Transverse colon (tissue), 4 donors: ENCODE measurements around the gene OPRM1. TPM values are rescaled to one million over a fixed set of nuclear protein-coding genes. Genes with fewer than 3 reads are reported as not detected.

Source experiments
- DNase-seq: peaks from one replicate; pipeline ENCODE4 v3.0.0-alpha.2; 2019
- H3K27ac ChIP-seq, 4 donors: fragments of 200-600 bp; sonication (generic); 2 replicates each; pipeline ENCODE4 v1.5.1; 2016 to 2018; ENCODE audit warnings: inconsistent platforms in 4 of 4
- H3K27me3 ChIP-seq: fragments of 200-600 bp; sonication (generic); 2 replicates; pipeline ENCODE4 v1.5.1; 2017; ENCODE audit warnings: inconsistent platforms
- H3K36me3 ChIP-seq, 4 donors: fragments of 200-600 bp; sonication (generic); 2 replicates each; pipeline ENCODE4 v1.5.1; 2017 to 2019; ENCODE audit warnings: inconsistent platforms in 4 of 4
- H3K4me1 ChIP-seq, 4 donors: fragments of 200-600 bp; sonication (generic); 2 replicates each; pipeline ENCODE4 v1.5.1; 2017 to 2020; ENCODE audit warnings: inconsistent platforms in 4 of 4
- H3K4me3 ChIP-seq, 4 donors: fragments of 200-600 bp; sonication (generic); 1 replicate in 1 of 4; 2 replicates in 3 of 4; pipeline versions ENCODE4 v1.5.1 to v1.6.1; 2017 to 2019; ENCODE audit warnings: inconsistent platforms in 4 of 4
- H3K9me3 ChIP-seq, 2 donors: fragments of 200-600 bp; sonication (generic); 2 replicates each; pipeline ENCODE4 v1.5.1; 2017 to 2019; ENCODE audit warnings: inconsistent platforms in 2 of 2
- CTCF ChIP-seq, 5 experiments: fragments of 200-600 bp in 3 of 5; fragments of 450-650 bp in 2 of 5; sonication (generic) in 3 of 5; IDR thresholded peaks; 1 replicate in 2 of 5; 2 replicates in 3 of 5; pipeline ENCODE4 v1.5.1; 2016 to 2017; ENCODE audit warnings: antibody characterized with exemption in 5 of 5, inconsistent platforms in 3 of 5, mild to moderate bottlenecking in 2 of 5, moderate library complexity in 1 of 5
- EP300 ChIP-seq: sonication (generic); formaldehyde crosslinking; IDR thresholded peaks from one replicate; pipeline ENCODE4 v1.6.1; 2017; ENCODE audit warnings: antibody characterized with exemption, low read depth
- POLR2A ChIP-seq: fragments of 450-650 bp; IDR thresholded peaks from one replicate; pipeline ENCODE4 v1.6.1; 2016; ENCODE audit warnings: antibody characterized with exemption, mild to moderate bottlenecking, moderate library complexity
- POLR2AphosphoS5 ChIP-seq, 3 donors: sonication (generic); formaldehyde crosslinking; IDR thresholded peaks; one replicate each; pipeline ENCODE4 v1.6.1; 2016; ENCODE audit warnings: antibody characterized with exemption in 3 of 3
- WGBS, 2 donors: methylation state at CpG; one replicate each; pipeline ENCODE4 v1.1.5; 2018; ENCODE audit warnings: low coverage in 1 of 2; 5-methylcytosine and 5-hydroxymethylcytosine counted together
- in situ Hi-C, 4 donors: fragments of 200-750 bp; cut with MboI; loops; one replicate each; pipeline versions ENCODE4 v1.15.0 to v1.15.1; 2017; ENCODE audit warnings: low sequenced_read_pairs in 3 of 4, low pct_ligation_motif_present in 1 of 4, low pct_unique_long_range_greater_than_20kb in 1 of 4
- intact Hi-C: fragments of 100-400 bp; cut with DNase I; formaldehyde crosslinking; loops from one replicate; pipeline ENCODE4 v1.15.1; 2023; ENCODE audit warnings: low total_unique reads
- total RNA-seq, 4 donors: library from RNA; depleted of rRNA; stranded (reverse); fragments of >200 nt; gene quantifications; one replicate each; pipeline ENCODE4 v1.1.0, GENCODE V29; 2016

Gene OPRM1
- total RNA-seq, 4 donors from 2014 or later: 0.64 TPM; not detected in 3

GRCh38 chr6:154218301-154218700 is 179.3 kb downstream of the OPRM1 start:
- H3K36me3 ChIP-seq: no peaks in the 10 kb centered on the region
- no peak overlapping the region for H3K4me3 ChIP-seq
- no peak for DNase-seq
- in situ Hi-C loops: no loop called here
- no peaks in the 10 kb centered on the region for H3K4me1 ChIP-seq
- WGBS, 2 donors: 70 to 86% methylated on average over 4 to 6 of the region's 6 CpGs
- intact Hi-C loops: no loop called here
- TF ChIP-seq POLR2AphosphoS5 (IDR thresholded peaks at IDR 0.05) (no peak), CTCF (IDR thresholded peaks at IDR 0.05) (no peak), EP300 (no peak), POLR2A (no peak)
- no peaks in the 10 kb centered on the region for H3K27me3 ChIP-seq
- no peaks in the 10 kb centered on the region for H3K9me3 ChIP-seq
- H3K27ac ChIP-seq: no peak overlapping the region

- Histone ChIP-seq H3K27ac (no peak overlapping the region), H3K4me1 (no peaks in the 10 kb centered on the region), H3K4me3 (no peak overlapping the region), H3K9me3 (no peaks in the 10 kb centered on the region), H3K27me3 (no peaks in the 10 kb centered on the region), H3K36me3 (no peaks in the 10 kb centered on the region)
- intact Hi-C loops: no loop called here
- in situ Hi-C loops: no loop called here
- 77 to 84% methylated on average over 6 of the region's 6 CpGs for WGBS, 2 donors
- DNase-seq: no peak
- no peak for TF ChIP-seq POLR2A
- TF ChIP-seq EP300: no peak
- no peak for TF ChIP-seq CTCF (IDR thresholded peaks at IDR 0.05)
- TF ChIP-seq POLR2AphosphoS5 (IDR thresholded peaks at IDR 0.05): no peak
Measured at GRCh38 chr6:154218787-154219186, 179.7 kb downstream of the OPRM1 start.

- no peaks in the 10 kb centered on the region for H3K4me1 ChIP-seq
- no peak overlapping the region for H3K27ac ChIP-seq
- TF ChIP-seq POLR2AphosphoS5 (IDR thresholded peaks at IDR 0.05) (no peak), EP300 (no peak), POLR2A (no peak), CTCF (IDR thresholded peaks at IDR 0.05) (no peak)
- no peaks in the 10 kb centered on the region for H3K36me3 ChIP-seq
- WGBS, 2 donors: 93 to 100% methylated on average over 5 to 6 of the region's 6 CpGs
- intact Hi-C loops (no loop called here), in situ Hi-C loops (no loop called here)
- no peaks in the 10 kb centered on the region for H3K9me3 ChIP-seq
- no peaks in the 10 kb centered on the region for H3K27me3 ChIP-seq
- DNase-seq: no peak
- no peak overlapping the region for H3K4me3 ChIP-seq
Measured at GRCh38 chr6:154219250-154219649, 180.2 kb downstream of the OPRM1 start.

- no peak overlapping the region for H3K4me3 ChIP-seq
- in situ Hi-C loops (no loop called here), intact Hi-C loops (no loop called here)
- no peaks in the 10 kb centered on the region for H3K4me1 ChIP-seq
- no peak overlapping the region for H3K27ac ChIP-seq
- DNase-seq: no peak
- no peaks in the 10 kb centered on the region for H3K27me3 ChIP-seq
- no peaks in the 10 kb centered on the region for H3K36me3 ChIP-seq
- 70 to 77% methylated on average over 4 to 6 of the region's 6 CpGs for WGBS, 2 donors
- H3K9me3 ChIP-seq: no peaks in the 10 kb centered on the region
- TF ChIP-seq EP300 (no peak), CTCF (IDR thresholded peaks at IDR 0.05) (no peak), POLR2AphosphoS5 (IDR thresholded peaks at IDR 0.05) (no peak), POLR2A (no peak)
Measured at GRCh38 chr6:154222716-154223115, 183.7 kb downstream of the OPRM1 start.
